ENCODE results near the gene GALNT18. TPM values are rescaled to one million over a fixed set of nuclear protein-coding genes. Genes with fewer than 3 reads are reported as not detected.

The GALNT18 gene
- total RNA-seq, 2 donors from 2014 or later, result 5.3 to 7.3 TPM

DNA sequence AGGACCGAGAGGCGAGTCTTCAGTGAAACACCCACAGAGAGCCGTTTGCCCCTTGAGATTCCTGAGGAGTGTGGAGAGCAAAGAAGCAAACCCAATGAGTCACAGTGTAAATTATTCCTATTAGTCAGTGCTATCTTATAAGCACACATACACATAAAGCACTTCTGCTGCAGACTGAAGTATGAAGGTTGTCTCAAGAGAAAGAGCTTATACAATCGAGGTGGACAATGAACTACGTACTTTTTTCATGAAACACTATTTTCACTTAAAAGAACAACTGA is 37.3 kb downstream of the GALNT18 start:
- no peak overlapping the region for H3K27ac ChIP-seq
- no peak for TF ChIP-seq CTCF (IDR thresholded peaks at IDR 0.05)
- no peak for TF ChIP-seq POLR2A (IDR thresholded peaks at IDR 0.05)
- DNase-seq, result no peak

GRCh38 chr11:11583801-11584529 is 37.8 kb downstream of the GALNT18 start:
- Histone ChIP-seq H3K4me1 (peaks cover 13% of the 10 kb centered on the region), H3K4me3 (no peak overlapping the region), H3K27me3 (no peaks in the 10 kb centered on the region), H3K27ac (no peak overlapping the region), H3K36me3 (replicated peaks in 1 of 2; ENCODE audit: insufficient read depth in 1 of 2, low read depth in 2 of 2) (no peaks in the 10 kb centered on the region), H3K9me3 (no peaks in the 10 kb centered on the region)
- DNase-seq (no peak), ATAC-seq (no peak)
- no peak for TF ChIP-seq CTCF (IDR thresholded peaks at IDR 0.05)
- TF ChIP-seq POLR2A (IDR thresholded peaks at IDR 0.05), result no peak
- WGBS, 2 donors, result 82 to 90% methylated on average over 9 of the region's 9 CpGs
- intact Hi-C loops (cut with DNase I), result no loop called here

More for the DNA sequence above, 37.3 kb downstream of the GALNT18 start:
- WGBS, 2 donors, result 74 to 77% methylated on average over 5 of the region's 5 CpGs
- Histone ChIP-seq H3K4me3 (no peak overlapping the region), H3K27me3 (no peaks in the 10 kb centered on the region), H3K4me1 (peaks cover 11% of the 10 kb centered on the region), H3K36me3 (replicated peaks in 1 of 2; ENCODE audit: insufficient read depth in 1 of 2, low read depth in 2 of 2) (no peaks in the 10 kb centered on the region), H3K9me3 (no peaks in the 10 kb centered on the region)
- intact Hi-C loops (cut with DNase I), result no loop called here
- no peak for ATAC-seq

- no peaks in the 10 kb centered on the region for H3K27me3 ChIP-seq
- no peak overlapping the region for H3K27ac ChIP-seq
- intact Hi-C loops (cut with DNase I), result no loop called here
- peaks cover 16% of the 10 kb centered on the region for H3K4me1 ChIP-seq
- no peak overlapping the region for H3K4me3 ChIP-seq
- ATAC-seq, result no peak
- TF ChIP-seq CTCF (IDR thresholded peaks at IDR 0.05) (no peak), POLR2A (IDR thresholded peaks at IDR 0.05) (no peak)
- H3K9me3 ChIP-seq, result no peaks in the 10 kb centered on the region
- no peak for DNase-seq
- 70 to 74% methylated on average over 5 of the region's 5 CpGs for WGBS, 2 donors
- H3K36me3 ChIP-seq (replicated peaks in 1 of 2; ENCODE audit: insufficient read depth in 1 of 2, low read depth in 2 of 2), result no peaks in the 10 kb centered on the region
These were observed 39.6 kb downstream of the GALNT18 start for GRCh38 chr11:11582011-11582701.

GRCh38 chr11:11581481-11581880 is 40.3 kb downstream of the GALNT18 start:
- Histone ChIP-seq H3K27ac (no peak overlapping the region), H3K36me3 (replicated peaks in 1 of 2; ENCODE audit: insufficient read depth in 1 of 2, low read depth in 2 of 2) (no peaks in the 10 kb centered on the region), H3K9me3 (no peaks in the 10 kb centered on the region), H3K27me3 (no peaks in the 10 kb centered on the region), H3K4me1 (peaks cover 16% of the 10 kb centered on the region), H3K4me3 (no peak overlapping the region)
- DNase-seq (no peak), ATAC-seq (no peak)
- no peak for TF ChIP-seq POLR2A (IDR thresholded peaks at IDR 0.05)
- TF ChIP-seq CTCF (IDR thresholded peaks at IDR 0.05), result no peak
- intact Hi-C loops (cut with DNase I), result no loop called here
- WGBS, 2 donors, result 73 to 81% methylated on average over 4 of the region's 4 CpGs

Measured in body of pancreas (tissue), 4 donors.